ENCODE measurements around the gene PAPLN. TPM values are rescaled to one million over a fixed set of nuclear protein-coding genes. Genes with fewer than 3 reads are reported as not detected.

The PAPLN gene
- total RNA-seq, 1 experiment from 2014 or later = 22.2 TPM

DNA sequence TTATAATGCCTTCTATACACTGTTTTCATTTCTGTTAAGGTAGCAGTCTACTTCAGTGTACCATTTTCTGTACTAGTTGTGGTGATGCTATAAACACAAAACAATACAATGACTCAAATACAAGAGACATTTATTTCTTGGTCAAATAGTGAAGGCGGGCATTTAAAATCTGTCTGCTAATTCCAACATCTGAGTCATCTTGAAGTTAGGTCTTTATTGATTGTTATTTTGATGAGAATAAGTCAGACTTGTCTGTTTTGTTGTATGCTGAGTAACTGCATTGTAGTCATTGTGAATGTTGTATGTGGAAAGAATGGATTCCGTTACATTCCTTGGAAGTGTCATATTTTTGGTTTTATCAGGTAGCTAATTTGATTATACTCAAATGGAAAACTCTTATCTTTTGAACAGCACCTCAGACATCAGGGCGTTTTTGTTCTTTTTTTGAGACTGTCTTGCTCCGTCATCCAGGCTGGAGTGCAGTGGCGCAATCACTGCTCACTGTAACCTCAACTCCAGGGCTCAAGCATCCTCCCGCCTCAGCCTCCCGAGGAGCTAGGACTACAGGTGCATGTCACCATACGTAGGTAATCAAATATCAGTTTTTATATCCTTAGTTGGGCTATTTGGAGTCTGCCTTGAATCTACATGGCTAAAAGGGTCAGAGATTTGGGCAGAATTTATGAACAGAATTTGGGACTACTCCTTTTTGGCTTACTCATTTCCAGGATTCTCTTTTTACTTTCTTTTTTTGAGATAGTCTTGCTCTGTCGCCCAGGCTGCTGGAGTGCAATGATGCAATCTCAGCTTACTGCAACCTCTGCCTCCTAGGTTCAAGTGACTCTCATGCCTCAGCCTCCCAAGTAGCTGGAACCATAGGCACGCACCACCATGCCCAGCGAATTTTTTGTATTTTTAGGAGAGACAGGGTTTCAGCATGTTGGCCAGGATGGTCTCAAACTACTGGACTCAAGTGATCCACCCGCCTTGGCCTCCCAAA lies 56.8 kb downstream of the PAPLN start:
- TF ChIP-seq TCF7L2 (IDR thresholded peaks at IDR 0.05; ENCODE audit: low read depth, low read length) = no peak
- TF ChIP-seq, protein P1, sequence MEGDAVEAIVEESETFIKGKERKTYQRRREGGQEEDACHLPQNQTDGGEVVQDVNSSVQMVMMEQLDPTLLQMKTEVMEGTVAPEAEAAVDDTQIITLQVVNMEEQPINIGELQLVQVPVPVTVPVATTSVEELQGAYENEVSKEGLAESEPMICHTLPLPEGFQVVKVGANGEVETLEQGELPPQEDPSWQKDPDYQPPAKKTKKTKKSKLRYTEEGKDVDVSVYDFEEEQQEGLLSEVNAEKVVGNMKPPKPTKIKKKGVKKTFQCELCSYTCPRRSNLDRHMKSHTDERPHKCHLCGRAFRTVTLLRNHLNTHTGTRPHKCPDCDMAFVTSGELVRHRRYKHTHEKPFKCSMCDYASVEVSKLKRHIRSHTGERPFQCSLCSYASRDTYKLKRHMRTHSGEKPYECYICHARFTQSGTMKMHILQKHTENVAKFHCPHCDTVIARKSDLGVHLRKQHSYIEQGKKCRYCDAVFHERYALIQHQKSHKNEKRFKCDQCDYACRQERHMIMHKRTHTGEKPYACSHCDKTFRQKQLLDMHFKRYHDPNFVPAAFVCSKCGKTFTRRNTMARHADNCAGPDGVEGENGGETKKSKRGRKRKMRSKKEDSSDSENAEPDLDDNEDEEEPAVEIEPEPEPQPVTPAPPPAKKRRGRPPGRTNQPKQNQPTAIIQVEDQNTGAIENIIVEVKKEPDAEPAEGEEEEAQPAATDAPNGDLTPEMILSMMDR (IDR thresholded peaks at IDR 0.05) = no peak
- TF ChIP-seq SIN3A (IDR thresholded peaks at IDR 0.05; ENCODE audit: borderline replicate concordance, insufficient read depth, low read depth, low read length) = no peak
- TF ChIP-seq, protein P2, sequence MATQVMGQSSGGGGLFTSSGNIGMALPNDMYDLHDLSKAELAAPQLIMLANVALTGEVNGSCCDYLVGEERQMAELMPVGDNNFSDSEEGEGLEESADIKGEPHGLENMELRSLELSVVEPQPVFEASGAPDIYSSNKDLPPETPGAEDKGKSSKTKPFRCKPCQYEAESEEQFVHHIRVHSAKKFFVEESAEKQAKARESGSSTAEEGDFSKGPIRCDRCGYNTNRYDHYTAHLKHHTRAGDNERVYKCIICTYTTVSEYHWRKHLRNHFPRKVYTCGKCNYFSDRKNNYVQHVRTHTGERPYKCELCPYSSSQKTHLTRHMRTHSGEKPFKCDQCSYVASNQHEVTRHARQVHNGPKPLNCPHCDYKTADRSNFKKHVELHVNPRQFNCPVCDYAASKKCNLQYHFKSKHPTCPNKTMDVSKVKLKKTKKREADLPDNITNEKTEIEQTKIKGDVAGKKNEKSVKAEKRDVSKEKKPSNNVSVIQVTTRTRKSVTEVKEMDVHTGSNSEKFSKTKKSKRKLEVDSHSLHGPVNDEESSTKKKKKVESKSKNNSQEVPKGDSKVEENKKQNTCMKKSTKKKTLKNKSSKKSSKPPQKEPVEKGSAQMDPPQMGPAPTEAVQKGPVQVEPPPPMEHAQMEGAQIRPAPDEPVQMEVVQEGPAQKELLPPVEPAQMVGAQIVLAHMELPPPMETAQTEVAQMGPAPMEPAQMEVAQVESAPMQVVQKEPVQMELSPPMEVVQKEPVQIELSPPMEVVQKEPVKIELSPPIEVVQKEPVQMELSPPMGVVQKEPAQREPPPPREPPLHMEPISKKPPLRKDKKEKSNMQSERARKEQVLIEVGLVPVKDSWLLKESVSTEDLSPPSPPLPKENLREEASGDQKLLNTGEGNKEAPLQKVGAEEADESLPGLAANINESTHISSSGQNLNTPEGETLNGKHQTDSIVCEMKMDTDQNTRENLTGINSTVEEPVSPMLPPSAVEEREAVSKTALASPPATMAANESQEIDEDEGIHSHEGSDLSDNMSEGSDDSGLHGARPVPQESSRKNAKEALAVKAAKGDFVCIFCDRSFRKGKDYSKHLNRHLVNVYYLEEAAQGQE (IDR thresholded peaks at IDR 0.05; ENCODE audit: insufficient read depth in 1 of 2, low read depth in 2 of 2, low read length in 1 of 2) = no peak
- no peak for TF ChIP-seq POLR2AphosphoS5 (IDR thresholded peaks at IDR 0.05; ENCODE audit: low read depth, low read length)
- ATAC-seq (no peak), DNase-seq (ENCODE audit: low read depth, low spot score) (no peak)
- intact Hi-C loops (cut with micrococcal nuclease; ENCODE audit: unreplicated experiment) (no loop called here), in situ Hi-C loops (cut with HindIII; ENCODE audit: low pct_unique_long_range_greater_than_20kb, low sequenced_read_pairs) (no loop called here)
- POLR2A ChIA-PET = no interaction called here
- no peaks in the 10 kb centered on the region for H3K9me3 ChIP-seq (ENCODE audit: control insufficient read depth, insufficient read depth, low read depth, low read length)
- H3K36me3 ChIP-seq (ENCODE audit: control insufficient read depth, insufficient read depth, low read length) = peaks cover 2% of the 10 kb centered on the region; the same call in 1 of the 2 replicates
- H3K27ac ChIP-seq (ENCODE audit: low read length) = no peak overlapping the region
- H3K27me3 ChIP-seq (ENCODE audit: control insufficient read depth, insufficient read depth, low read length) = no peaks in the 10 kb centered on the region
- CTCF ChIA-PET = interaction anchor here (0.7 to 2.5 kb wide), 2 partner anchors 178 to 215 kb away, joined by 4 to 28 read pairs; no protein-coding TSS in a partner anchor
- no TSS peak for BruUV-seq (replicated peaks)
- H3K4me3 ChIP-seq (ENCODE audit: low read depth in 2 of 2, low read length in 2 of 2) = no peak overlapping the region
- H3K4me1 ChIP-seq (ENCODE audit: control insufficient read depth, insufficient read depth, low read length) = no peaks in the 10 kb centered on the region

DNA sequence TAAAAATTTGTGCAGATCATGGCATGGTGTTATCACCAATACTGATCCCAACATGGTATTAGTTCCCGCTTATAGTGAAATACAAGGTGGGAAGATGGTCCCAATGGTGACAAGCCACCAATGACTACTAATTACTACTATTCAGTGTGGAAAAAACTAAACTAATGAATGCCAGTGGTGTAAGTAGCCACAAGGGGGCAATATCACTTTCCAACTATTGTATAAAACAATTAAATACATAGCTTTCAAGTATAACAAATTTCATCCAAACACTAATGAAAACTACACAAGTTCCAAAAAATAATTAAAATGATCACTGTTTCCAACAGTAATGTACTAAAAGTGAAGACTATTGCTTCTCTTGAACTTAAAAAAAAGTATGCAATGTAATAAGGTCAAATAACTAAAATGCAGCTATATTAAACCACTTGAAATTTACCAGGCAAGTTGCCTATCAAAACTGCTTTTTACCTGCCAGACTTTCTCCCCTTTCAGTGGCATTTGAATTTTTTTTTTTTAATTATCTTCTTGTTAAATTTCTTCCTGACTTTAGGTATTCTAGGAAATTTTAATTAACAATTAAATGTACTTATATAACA lies 58.0 kb downstream of the PAPLN start:
- in situ Hi-C loops (cut with HindIII; ENCODE audit: low pct_unique_long_range_greater_than_20kb, low sequenced_read_pairs) (no loop called here), intact Hi-C loops (cut with micrococcal nuclease; ENCODE audit: unreplicated experiment) (loop anchor here (1.0 to 5.0 kb wide), 2 partner anchors 162 to 177 kb away; partner anchors contain the start of gene NUMB)
- CTCF ChIA-PET = interaction anchor here (0.6 to 2.5 kb wide), 5 partner anchors 161 to 674 kb away, joined by 3 to 28 read pairs (median 5); no protein-coding TSS in a partner anchor
- Histone ChIP-seq H3K9me3 (ENCODE audit: control insufficient read depth, insufficient read depth, low read depth, low read length) (no peaks in the 10 kb centered on the region), H3K36me3 (ENCODE audit: control insufficient read depth, insufficient read depth, low read length) (peaks cover 2% of the 10 kb centered on the region; the same call in 1 of the 2 replicates), H3K4me1 (ENCODE audit: control insufficient read depth, insufficient read depth, low read length) (no peaks in the 10 kb centered on the region), H3K4me3 (ENCODE audit: low read depth in 2 of 2, low read length in 2 of 2) (no peak overlapping the region), H3K27ac (ENCODE audit: low read length) (no peak overlapping the region), H3K27me3 (ENCODE audit: control insufficient read depth, insufficient read depth, low read length) (no peaks in the 10 kb centered on the region)
- BruUV-seq (replicated peaks) = no TSS peak
- no peak for TF ChIP-seq TCF7L2 (IDR thresholded peaks at IDR 0.05; ENCODE audit: low read depth, low read length)
- no peak for TF ChIP-seq POLR2AphosphoS5 (IDR thresholded peaks at IDR 0.05; ENCODE audit: low read depth, low read length)
- no peak for TF ChIP-seq SIN3A (IDR thresholded peaks at IDR 0.05; ENCODE audit: borderline replicate concordance, insufficient read depth, low read depth, low read length)
- TF ChIP-seq, protein P1 (IDR thresholded peaks at IDR 0.05) = peak; percentile 67
- TF ChIP-seq, protein P2 (IDR thresholded peaks at IDR 0.05; ENCODE audit: insufficient read depth in 1 of 2, low read depth in 2 of 2, low read length in 1 of 2) = no peak
- POLR2A ChIA-PET = no interaction called here
- ATAC-seq = peak; percentile 66; the same call in 1 of the 2 replicates
- DNase-seq (ENCODE audit: low read depth, low spot score) = no peak
